Activated naive CD4-positive, alpha-beta T cell treated with Interleukin-2 at 50 U/mL for 16 hours (primary cell): ENCODE data around the gene CDADC1.

Source experiments
- DNase-seq: peaks from one replicate; pipeline ENCODE4 v3.0.0-alpha.2; 2020

CDADC1 gene

DNA sequence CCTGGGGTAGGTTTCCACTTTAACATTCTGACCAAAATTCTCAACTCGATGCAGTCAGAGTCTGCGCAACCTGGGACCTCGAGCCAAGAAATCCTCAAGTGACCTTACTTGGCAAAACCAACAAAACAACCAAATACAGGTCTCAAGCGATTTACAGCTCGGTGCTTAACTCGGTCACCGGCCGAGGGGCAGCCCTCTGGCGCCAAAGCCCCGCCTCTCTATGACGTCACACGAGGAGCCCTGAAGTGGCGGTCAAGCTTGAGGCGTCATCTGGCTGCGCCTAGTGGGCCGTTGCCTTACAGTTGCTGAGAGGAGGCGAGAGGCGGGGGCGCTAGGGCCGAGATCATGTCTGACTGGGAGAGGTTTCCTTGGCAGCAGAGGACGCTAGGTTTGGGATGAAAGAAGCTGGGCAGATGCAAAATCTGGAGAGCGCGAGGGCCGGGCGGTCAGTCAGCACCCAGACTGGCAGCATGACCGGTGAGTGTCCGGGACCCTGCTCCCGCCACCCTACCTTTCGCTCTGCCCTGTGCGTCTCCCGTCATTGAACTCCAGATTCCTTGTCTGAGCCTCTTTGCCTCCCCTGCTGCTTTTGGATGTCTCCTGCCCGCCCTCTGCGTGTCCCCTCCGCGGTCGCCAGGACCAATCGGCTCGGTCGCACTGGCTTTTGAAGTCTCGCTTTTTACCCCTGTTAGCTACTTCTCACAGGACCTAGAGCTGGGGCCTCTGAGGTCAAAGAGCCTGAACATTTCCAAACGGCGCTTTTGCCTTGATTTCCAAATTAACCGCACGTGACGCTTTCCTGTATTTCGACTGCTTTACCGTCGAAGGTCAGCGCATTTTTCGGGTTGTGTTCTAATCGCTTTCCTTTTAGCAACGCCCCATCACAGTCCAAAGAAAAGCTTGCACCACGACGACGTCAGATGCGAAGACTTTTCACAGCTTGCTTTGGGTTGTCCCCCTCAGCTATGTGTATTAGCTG, at the start of gene CDADC1:
TSS of gene CDADC1 (plus strand) at position 283 of the 979 bp plus-strand sequence. CDS start at position 396, 113 bp downstream.
- peak; percentile 93 for DNase-seq

DNA sequence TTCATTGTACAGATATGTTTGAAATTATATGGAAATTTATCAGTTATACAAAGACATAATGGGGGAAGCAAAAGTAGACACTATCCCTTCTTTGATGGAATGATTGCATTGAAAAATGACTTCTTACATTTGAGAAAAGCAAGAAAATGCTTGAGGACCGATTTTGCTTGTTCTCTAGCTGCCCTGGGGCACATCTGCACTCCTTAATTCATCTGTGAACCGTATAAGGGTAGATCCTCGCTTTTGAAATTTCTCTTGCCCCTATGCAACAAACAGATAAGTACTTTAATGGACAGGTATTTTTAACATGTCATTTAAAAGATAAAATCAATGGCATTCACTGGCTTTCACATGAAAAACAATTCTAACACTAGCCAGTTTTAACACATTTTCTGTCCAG, 41.1 kb upstream of the CDADC1 start:
- no peak for DNase-seq

DNA sequence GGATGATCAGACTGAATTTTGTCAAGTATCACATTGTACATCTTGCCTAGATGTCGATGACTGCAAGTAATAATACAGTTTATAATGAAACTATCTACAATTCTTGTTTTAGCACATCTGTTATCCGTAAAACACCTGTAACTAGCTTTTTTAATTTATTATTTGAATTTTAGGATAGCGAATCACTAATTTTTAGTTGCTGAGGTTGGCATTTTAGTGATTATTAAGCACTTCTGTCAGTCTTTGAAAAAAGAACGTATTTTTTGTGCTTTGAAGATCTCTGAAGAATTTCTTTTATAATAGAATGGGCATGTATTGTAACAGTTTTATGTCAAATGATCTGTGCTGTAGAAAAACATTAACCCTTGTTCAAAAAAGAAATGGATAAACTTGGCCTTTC, 39.1 kb upstream of the CDADC1 start:
- no peak for DNase-seq

DNA sequence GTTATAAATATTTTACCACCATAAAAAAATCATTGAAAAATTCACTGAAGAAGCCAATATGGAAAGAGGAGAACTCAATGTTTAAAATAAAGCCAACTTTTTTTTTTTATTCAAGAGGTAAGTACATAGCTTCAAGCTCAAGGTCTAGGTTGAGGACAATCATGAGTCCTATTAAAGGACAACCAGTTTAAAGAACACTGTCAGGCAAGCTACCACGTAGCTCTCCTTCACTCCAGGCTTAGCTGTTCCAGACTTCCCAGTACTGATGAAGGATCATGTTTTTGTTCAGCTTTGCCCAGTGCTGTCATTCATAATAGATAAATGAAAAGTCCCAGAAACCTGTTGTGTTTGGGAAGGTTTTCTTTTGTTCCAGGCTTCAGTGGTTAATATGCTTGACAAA, 37.6 kb upstream of the CDADC1 start:
- no peak for DNase-seq

DNA sequence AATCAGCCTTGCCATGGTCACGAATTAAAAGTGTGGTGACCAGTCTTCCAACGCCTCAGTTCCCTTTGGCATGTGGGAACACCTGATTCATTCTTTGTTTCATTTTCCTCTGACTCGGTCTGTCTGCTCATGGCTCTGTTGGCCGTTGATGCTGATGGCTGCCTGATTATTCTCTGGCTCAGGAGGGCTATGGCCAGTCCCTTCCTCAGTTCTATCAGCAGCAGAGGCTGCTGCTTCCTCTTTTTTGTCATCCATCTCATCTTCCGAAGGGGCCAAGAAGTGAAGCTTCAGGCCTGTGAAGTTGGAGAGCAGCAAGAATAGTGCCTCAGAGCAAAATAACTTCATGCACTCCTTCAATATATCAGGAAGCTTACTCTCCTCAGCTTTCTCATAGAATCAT, 37.1 kb upstream of the CDADC1 start:
- no peak for DNase-seq

DNA sequence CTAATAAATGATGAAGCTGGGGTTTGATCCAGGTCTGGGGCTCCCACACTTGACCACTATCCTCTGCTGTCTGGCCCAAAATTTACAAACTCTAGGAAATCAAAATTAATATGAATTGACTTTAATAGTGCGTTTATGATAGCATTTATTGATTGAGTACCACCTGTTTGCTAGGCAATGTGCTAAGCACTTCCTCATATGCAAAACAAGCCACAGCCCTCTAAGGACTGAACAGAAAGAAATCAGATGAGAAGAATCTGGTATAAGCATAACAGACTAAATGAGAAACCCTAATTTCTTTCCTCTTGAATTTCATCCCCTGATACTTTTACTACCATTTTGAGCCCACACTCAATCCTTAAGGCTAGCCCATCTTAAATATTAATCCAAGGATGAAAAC, 34.2 kb upstream of the CDADC1 start:
- no peak for DNase-seq

DNA sequence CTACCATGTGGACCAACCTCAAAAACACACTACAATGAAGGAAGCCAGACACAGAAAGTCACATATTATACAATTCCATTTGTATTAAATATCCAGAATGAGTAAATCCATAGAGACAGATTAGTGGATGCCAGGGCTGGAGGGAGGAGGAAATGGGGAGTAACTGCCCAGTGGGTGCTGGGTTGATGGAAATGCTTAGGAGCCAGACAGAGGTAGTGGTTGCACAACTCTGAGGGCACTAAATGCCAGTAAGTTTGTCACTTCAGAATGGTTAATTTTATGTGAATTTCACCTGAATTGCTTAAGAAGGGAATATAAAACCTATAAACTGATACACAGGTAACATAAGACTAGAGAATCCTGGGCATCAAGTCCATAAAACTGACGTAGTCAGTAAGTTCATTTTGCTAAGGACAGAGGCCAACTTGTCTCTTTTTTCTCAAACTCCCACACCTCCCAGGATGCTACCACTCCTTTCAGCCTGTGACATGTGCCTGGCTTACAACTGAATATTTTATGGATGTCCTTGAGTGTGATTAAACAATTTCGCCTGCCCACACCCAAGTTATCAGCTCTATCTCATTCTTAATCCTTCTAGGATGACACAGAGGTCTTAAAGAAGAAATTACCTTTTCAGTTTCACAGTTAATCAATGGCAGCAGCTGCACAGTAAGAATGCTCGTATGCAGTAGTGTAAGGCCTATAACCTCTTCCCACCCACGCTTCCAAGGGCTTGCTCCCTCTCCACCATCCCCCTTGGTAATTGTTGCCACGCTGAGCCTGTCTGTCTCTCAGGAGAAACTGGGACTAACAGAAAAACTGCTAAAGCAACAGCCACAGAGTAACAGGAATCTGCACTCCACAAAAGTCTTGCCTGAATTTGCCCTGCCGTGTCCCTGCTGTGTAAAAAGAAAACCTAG, 33.5 kb upstream of the CDADC1 start:
- no peak for DNase-seq

DNA sequence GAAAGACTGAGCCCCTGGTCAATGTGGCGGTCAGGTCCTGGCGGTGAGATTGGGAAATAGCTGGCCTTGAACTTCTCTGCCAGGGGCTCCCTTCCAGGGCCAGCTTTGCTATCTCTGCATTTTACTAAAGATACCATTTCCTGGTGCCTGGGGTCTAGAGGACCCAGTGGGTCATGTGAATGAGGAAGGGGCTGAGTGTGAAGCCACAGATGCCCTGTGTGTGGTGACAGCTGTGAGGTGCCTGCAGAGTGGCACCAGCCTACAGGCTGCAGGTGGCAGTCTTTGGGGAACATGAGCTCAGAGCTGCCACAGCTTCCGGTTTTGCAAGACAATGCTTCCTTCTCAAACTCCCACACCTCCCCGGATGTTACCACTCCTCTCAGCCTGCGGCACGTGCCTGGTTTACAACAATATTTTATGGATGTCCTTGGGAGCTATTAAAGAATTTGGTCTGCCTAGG, 32.8 kb upstream of the CDADC1 start:
- DNase-seq: peak; percentile 42

DNA sequence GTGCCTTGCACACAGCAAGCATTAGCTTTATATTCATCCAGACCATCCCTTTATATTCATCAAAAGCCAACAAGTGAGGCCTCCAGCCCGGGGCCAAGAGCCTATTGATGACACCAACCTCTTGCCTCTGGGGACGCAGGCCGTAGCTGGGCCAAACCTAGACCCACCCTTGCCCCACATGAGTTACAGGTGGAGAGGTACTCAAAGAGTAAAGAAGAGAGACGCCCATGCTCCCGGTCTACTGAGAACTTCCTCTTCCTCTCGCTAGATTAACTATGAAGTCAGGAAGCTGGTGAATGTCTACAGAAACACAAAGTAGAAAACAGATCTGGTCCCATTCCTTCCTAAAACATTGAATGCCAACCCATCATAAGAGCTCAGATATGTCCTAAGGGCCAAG, 31.4 kb upstream of the CDADC1 start:
- DNase-seq: no peak

DNA sequence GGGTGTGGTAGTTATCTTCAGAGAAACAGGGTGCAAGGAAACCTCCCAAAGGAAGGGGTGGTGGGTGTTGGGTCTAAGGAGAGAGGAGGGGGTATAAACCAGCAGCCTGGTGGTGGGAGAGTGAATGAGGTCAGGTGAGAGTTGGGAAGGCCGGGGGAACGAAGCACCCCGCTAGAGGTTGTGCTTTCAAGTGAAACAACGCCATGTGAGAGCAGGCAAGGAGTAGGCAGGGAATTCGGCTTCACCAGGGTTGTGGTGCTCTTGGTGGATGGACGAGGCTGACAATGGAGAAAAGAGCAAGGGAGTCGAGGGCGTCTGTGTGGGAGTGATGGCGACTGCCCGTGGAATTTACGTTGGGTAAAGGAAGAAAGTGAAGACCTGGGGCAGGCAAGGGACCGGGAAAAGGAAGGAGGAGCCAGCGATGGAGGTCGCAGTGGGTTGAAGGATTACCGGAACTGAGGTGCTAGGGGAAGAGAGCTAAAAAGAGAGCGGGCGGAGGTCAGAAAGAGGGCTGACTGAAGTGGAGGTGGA, 29.7 kb upstream of the CDADC1 start:
- DNase-seq: no peak

DNA sequence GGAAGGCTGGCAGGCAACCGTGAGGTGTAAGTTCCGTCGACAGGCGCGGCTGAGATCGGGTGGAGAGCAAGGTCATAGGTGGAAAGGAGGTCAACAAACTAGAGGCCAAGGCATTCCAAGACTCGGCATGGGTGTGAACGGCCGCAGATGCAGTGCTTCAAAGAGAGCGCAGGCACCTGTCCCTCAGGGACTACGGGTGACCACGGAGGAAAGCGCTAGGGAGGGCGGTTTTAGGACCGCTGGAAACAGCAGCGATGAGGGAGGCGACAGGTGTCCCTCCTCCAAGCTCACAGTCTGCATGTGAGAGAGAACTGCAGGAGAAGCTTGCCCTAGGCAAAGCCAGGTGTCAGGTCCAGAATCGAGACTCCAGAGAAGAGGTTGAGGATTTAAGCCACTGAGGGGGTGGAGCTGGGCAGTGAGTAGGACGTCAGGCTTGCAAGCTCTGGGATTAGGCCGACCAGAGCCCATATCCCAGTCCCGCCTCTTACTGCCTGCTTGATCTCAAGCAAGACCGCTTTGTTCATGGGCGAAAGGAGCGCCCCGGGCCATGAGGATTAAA, 29.2 kb upstream of the CDADC1 start:
- no peak for DNase-seq

DNA sequence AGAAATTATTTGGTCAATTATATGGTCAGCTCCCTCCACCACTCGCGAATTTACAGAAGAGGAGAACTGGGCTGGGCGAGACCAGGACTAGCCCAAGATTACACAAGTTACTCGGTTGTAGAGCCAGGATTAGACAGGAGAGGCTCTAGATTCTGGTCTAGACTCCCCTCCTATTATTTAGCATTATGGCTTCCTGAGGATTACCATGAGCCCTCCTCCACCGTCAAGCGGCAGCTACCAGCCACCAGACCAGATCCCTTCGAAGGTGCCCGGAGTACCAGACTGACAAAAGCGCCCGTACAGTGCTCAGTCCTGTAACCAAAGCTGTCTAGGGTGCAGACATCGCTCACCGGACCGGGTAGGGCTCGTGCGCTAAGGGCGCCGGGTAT, 28.1 kb upstream of the CDADC1 start:
- no peak for DNase-seq

DNA sequence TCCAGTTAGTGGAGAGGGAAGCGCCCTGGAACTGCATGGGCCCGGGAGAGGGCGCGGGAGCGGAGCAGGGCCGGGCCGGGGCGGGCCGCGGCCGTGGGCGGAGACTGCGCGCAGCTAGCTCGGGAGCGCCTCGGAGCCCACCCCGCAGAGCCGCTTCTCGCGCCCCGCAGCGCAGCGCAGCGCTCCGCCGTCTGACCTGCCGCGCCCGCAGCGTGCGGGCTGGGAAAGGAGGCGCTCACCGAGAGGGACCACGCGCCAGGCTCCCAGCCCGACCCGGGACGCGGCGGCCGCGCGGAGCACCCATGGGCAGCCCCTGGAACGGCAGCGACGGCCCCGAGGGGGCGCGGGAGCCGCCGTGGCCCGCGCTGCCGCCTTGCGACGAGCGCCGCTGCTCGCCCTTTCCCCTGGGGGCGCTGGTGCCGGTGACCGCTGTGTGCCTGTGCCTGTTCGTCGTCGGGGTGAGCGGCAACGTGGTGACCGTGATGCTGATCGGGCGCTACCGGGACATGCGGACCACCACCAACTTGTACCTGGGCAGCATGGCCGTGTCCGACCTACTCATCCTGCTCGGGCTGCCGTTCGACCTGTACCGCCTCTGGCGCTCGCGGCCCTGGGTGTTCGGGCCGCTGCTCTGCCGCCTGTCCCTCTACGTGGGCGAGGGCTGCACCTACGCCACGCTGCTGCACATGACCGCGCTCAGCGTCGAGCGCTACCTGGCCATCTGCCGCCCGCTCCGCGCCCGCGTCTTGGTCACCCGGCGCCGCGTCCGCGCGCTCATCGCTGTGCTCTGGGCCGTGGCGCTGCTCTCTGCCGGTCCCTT, 27.5 kb upstream of the CDADC1 start, which contains the start of gene MLNR:
TSS of gene MLNR (plus strand) at position 303 of the 820 bp plus-strand sequence. CDS start at position 303, 0 bp downstream.
- peak; percentile 53 for DNase-seq

DNA sequence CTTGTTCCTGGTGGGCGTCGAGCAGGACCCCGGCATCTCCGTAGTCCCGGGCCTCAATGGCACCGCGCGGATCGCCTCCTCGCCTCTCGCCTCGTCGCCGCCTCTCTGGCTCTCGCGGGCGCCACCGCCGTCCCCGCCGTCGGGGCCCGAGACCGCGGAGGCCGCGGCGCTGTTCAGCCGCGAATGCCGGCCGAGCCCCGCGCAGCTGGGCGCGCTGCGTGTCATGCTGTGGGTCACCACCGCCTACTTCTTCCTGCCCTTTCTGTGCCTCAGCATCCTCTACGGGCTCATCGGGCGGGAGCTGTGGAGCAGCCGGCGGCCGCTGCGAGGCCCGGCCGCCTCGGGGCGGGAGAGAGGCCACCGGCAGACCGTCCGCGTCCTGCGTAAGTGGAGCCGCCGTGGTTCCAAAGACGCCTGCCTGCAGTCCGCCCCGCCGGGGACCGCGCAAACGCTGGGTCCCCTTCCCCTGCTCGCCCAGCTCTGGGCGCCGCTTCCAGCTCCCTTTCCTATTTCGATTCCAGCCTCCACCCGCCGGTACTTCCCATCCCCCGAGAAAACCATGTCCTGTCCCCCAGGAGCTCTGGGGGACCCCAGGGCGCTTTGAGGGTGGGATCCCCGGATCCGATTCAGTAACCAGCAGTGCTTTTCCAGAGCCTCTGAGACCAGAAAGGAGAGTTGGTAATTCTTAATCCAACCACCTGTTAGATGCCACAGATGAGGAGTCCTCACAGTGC, 26.7 kb upstream of the CDADC1 start:
- peak; percentile 13 for DNase-seq

DNA sequence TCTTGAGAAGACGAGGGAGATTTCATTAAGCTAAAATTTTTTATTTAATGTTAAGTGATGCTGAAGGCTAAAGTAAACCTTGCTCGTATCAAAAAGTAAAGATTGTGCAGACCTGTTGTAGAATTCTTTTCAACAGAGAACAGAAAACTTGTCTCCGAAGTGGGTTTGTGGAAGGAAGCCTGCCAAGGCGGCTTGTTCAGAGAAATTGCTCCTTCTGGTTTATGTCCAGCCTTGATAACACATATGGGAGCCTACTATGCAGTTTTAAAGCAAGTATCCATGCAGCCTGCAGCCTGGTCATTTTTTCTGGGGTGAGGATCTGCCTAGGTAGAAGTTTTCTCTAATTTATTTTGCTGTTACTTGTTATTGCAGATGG, 26.1 kb upstream of the CDADC1 start:
- no peak for DNase-seq

DNA sequence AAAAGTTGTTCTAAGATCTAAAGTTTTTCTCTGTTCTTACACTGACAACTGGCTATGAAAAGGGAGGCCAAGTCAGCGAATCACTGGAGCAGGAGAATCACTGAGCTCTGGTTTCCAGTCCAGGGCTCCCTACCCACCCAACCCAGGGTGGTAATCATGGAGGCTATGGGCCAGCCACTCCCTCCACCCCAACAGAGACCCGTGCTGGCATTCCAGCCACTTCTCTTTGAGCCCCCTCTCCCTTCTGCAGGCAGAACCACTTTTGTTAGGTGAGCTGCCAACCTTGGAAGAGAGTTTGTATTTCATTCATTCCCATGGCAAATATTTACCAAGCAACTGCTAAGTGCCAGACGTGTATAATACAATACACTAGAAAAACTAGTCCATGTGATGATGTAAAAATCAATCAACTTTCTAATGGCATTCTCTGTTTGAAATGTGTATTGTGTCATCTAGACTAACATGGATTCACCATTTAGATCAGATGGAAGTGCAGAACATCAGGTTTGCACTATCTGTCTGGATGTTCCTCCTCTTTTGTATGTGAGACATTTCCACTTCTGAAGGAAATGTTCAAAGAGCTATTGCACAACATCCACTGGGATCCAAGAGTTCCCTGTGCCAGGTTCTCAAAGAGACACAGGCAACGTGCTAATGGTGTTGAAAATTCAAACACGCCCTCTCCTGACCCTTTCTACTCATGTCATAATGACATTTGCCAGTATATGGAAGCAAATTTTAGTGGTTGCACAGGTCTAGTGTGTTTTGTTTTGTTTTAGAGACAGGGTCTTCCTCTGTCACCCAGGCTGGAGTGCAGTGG, 22.3 kb upstream of the CDADC1 start:
- DNase-seq: no peak

DNA sequence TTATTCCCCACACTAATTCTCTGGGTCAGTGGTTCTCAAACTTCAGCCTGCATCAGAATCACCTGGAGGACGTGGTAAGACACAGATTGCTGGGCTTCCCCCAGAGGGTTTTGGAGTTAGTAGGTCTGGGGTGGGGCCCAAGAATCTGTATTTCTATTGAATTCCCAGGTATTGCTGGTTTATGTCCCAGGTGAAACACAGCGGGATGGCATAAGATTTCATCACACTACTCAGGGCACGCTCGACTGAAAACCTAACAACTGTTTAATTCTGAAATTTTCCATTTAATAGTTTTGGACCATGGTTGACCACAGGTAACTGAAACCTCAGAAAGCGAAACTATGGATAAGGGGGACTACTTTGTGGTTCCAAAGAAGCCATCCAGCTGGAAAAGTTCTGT, 21.1 kb upstream of the CDADC1 start:
- DNase-seq: no peak

DNA sequence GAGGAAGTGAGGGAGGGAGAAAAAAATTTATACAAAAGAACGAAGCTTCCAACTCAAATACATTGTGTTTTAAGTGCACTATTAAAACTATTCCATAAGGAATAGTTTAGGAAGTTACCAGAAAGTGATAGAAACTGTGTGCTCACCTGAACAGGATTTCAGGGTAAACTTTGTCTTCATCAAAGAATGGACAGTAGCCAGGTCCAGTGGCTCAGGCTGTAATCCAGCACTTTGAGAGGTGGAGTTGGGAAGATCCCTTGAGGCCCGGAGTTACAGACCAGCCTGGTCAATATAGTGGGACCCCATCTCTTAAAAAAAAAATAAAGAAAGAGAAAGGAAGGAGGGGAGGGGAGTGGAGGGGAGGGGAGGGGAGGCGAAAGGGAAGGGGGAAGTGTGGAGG, 13.0 kb upstream of the CDADC1 start:
- DNase-seq: no peak

DNA sequence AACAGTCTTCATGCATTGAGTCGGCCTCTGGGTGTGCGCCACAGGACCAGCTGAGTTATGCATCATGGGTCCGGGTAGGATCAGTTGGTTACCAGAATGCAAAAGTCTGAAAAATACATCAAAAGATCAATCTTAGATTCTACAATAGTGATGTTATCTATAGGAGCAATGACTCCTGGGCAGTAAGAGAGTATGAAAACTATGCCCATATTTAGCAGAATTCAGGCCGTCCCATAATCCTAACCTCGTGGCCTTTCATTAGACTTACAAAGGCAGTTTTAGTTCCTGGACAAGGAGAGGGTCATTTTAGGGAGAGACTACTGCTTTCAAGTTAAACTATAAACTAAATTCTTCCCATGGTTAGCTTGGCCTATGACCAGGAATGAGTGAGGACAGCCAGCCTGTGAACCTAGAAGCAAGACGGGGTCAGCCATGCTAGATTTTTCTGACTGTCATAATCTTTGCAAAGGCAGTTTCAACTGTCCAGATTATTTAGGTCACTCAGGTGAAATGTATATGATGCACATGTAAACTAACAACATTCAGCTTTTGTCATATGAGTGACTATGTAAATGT, 11.8 kb upstream of the CDADC1 start:
- no peak for DNase-seq

DNA sequence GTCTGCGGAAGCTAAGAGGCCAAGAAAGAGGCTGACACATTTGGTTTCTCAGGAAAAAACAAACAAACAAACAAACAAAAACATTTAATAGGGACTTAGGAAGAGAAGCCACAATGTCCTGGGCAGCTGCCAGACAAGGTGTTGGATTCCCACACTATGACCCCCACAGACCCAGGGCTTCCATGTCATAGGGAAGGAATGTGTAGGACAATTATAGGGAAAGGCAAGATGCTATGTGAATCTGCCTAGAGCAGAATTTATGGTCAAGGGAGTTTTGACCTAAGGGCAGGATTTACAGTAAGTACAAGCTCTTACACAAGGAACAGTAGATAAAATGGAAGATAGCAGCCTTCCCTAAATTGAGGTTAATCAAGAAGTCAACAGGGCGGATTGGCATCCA, 9.1 kb upstream of the CDADC1 start:
- no peak for DNase-seq
